Activated T-cell treated with anti-CD3 and anti-CD28 coated beads for 24 hours (primary cell): ENCODE measurements around the gene UTP15.

ENCODE experiments used
- DNase-seq: peaks from one replicate; pipeline ENCODE4 v3.0.0-alpha.2; 2020; ENCODE audit warnings: low read depth

The UTP15 gene

DNA sequence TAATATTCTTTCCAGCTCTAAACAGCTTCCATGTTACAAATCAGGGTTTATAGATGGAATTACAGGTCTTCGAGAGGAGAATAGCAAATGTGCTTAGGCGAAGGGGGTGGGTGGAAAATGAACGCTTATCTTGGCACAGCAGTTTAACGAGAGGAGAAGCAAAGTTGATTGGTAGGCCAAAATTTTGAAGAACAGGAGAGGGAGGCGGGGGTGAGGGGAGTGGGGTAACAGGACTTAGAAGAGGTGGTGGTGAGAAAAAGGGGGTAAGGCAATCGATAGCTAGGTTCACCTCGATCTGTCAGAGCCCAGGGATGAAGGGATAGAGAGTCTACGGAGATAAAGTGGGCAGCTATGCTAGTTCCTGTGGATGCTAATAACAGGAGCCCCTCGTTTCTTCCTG lies 868 bp upstream of the UTP15 start:
- no peak for DNase-seq

DNA sequence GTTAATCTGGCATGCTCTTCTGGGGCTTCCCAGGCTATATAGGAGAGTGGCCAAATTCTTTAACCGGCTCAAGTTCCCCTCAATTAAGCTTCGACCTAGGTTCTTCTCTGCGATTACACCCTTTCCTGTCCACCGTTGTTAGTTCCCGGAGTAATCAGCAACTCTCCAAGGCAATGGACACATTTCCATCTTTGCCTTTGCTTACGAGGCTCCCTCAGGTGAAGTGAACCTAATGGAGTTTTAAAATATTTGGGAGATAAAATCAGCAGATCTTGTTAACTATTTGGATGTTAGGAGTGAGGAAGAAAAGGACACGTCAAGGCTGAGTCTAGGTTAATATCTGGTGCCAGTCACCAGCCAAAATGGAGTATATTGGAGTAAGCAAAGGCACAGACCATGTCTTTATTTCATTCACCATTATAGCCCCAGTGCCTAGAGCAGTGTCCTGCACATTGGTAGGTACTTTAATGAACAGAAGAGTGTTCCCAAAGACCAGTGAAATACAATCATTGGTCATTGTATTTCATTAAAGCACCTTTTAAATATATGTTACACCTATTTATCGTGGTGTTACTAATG lies 515 bp downstream of the UTP15 start:
- no peak for DNase-seq

DNA sequence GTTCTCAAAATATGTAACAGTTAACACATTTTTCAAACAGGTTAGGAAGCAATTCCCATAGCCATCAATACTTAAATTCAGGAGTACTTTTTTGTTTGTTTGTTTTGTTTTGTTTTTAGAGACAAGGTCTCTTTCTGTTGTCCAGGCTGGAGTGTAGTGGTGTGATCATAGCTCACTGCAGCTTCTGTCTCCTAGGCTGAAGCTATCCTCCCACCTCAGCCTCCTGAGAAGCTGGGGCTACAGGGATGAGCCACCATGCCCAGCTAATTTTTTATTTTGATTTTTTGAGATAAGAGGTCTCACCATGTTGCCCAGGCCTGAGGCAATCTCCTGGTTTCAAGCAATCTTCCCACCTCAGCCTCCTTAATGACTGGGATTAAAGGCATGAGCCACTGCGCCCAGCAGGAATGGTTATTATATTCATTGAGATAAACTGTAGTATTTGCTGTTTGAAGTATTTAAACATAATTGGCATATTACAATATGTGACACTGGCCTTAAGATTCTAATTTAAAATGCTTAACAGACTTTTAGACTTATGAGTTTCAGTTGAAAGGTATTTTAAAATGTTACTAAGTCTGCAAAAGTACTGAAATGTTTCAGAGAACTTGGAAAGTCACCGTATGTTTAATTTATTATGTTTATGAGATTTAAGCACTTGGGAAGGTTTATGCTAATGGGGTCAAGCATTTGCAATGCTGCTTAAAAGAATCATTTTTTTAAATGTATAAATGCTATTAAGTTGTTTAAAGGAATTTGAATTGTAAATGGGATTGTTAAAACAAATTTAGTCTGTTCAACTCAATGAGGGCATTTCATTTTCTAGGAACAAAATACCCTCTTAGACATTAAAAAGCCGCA lies 17.0 kb downstream of the UTP15 start:
- no peak for DNase-seq

DNA sequence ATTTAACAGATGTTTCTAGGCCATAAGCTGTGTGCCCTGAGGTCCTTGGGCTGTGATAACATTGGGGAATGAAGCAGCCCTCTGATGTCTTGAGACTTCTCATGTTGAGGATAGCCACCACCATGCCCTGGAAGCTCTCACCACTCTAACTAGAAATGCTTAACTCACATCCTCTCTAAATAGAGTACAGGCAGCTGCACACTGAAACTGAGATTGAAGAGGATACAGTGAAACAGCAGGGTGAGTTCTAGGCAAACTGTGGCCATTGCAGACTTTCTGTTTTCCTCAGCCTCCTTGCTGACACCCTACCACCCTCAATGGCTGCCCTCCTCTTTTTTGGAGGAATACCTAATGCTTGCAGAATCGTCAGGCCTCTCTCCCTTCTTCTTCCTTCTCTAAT lies 22.4 kb downstream of the UTP15 start:
- no peak for DNase-seq

DNA sequence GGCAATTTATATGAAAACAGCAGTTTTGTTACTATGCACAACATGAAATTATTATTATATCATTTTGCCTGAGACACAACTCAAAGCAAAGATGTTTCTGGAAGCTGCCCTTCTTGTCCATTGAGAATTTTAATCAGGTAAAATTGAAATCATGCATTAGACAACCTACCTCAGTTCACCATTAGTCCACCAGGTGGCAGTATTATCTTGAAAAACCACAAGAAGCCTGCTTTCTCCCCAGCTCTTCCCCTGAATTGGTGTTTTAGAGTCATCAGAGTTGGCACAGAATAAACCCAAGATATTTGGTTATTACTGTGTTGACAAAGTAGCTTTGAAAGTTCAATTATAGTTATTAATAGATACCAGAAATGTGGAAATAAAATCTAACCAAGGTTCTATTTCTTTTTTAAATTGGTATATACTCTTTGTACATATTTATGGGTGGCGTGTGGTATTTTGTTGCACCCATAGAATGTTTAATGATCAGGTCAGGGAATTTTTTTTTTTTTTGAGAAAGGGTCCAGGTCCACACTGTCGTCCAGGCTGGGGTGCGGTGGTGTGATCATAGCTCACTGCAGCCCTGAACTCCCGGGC lies 25.7 kb downstream of the UTP15 start:
- peak; percentile 48 for DNase-seq

DNA sequence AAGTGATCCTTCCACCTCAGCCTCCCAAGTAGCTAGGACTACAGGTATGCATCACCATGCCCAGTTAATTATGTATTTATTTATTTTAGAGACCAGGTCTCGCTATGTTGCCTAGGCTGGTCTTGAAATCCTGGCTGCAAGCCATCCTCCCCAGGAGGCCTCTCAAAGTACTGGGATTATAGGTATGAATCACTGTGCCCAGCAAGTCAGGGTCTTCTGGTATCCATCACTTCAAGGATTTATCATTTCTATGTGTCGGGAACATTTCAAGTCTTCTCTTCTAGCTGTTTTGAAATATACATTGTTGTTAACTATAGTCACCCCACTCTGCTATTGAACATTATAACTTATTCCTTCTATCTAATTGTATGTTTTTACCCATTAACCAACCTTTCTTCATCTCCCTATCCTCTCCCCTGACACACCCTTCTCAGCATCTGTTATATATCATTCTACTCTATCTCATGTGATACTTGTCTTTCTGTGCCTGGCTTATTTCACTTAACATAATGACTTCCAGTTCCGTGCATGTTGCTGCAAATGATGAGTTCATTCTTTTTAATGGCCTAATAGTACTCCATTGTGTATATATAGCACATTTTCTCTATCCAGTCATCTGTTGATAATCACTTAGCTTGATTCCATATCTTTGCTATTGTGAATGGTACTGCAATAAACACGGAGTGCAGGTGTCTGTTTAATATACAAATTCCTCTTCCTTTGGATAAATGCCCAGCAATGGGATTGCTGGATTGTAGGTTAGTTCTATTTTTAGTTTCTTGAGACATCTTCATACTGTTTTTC lies 26.4 kb downstream of the UTP15 start:
- DNase-seq = no peak

DNA sequence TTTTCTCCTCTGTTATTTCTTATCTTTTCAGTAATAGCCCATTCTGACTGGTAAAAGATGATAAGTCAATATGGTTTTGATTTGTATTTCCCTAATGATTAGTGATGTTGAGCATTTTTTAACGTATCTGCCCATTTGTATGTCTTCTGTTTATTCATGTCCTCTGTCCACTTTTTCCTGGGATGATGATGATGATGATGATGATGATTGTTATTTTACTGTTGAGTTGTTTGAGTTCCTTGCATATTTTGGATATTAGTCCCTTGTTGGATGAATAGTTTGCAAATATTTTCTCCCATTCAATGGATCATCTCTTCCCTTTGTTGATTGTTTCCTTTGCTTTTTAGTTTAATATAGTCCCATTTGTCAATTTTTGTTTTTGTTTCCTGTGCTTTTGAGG lies 27.0 kb downstream of the UTP15 start:
- DNase-seq = no peak

DNA sequence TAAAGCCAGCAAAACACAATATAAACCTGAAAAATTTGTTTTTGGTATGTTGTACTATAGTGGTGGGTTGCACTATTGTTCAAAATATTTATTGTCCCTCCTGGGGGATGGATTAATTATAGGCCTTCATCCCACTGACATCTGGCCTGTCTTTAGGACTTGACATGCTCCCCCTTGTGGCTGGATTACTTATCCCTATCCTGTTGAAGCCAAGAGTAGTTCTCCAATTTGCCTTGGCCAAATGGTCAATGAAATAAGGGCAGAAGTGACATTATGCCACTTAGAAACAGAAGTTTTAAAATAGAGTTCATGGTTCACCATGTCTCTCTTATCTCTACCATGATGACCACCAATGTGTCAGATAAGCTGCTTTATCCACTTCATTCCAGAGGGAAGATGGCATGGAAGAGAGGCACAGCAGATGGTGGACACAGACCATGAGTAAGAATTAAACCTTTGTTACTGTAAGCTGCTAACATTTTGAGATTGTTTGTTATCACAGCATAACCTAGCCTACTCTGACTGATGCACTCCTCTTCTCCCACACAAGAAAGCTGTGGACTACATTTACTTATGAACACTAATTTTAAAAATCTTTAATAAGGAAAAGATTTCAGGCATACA lies 31.3 kb downstream of the UTP15 start:
- DNase-seq = peak; percentile 7

DNA sequence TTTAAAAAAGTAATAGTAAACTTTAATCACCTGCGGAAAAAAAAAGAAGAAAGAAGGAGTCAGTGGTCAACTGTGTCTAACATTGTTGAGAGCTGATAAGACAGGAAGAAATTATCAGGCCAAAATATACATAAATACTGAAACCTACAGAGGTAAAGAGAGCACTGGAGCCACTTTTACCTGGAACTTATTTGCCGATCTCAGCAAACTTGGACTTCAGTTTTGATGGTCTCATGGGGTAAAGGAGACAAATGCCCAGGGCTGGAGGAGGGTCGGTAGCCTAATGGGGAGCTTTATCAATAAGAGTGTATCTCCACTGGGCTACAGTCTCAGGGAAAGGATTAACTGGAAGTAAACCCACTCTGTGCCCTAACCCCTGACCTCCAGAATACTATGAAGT lies 33.8 kb downstream of the UTP15 start:
- no peak for DNase-seq

DNA sequence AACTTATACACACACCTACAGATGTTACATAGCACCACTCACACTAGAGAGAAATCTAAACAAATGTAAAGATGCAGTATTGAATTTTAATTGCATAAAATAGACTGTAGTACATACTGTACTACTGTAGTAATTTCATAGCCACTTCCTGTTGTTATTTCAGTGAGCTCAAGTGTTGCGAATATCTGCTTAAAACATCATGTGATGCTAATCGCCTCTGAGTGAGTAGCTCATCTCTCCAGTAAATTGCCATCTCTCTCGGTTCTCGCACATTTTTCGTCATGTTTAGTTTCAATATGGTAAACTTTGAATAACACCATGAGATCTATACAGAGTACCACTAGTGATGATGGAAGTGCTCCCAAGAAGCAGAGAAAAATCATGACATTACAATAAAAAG lies 38.5 kb downstream of the UTP15 start:
- no peak for DNase-seq

DNA sequence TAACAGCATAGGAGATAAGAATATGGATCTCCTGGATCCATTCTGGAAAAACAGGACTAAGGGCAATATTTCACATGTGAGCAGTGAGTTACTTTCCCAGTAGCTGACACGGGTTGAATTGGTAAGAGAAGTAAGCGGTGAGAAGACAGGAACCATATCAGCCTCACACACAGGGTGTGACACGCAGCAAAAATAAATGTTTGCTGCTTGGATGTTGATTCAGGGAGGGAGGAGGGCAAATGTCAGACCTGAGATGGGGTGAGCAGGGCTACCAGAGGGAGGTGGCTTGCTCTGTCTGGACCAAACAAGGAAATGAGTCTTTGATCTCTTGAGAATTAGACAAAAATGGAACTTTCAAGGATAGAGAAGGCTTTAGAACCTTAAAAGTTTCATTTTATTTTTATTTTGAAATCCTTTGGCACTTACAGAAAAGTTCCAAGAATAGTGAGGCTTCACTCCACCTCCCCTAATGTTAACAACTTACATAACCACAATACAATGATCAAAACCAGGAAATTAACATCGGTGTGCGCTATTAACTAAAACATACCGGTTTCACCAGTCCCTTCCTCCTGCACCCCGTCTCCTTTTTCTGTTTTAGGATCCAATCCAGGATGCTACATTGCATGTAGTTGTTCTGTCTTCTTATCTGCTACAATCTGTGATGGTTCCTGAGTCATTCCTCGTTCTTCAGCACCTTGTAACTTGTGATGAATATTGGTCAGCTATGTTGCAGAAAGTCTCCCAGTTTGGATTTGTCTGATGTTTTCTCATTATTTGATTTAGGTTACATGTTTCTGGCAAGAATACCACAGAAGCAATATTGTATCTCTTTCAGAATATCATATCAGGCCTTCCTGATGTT lies 39.9 kb downstream of the UTP15 start:
- DNase-seq = no peak

DNA sequence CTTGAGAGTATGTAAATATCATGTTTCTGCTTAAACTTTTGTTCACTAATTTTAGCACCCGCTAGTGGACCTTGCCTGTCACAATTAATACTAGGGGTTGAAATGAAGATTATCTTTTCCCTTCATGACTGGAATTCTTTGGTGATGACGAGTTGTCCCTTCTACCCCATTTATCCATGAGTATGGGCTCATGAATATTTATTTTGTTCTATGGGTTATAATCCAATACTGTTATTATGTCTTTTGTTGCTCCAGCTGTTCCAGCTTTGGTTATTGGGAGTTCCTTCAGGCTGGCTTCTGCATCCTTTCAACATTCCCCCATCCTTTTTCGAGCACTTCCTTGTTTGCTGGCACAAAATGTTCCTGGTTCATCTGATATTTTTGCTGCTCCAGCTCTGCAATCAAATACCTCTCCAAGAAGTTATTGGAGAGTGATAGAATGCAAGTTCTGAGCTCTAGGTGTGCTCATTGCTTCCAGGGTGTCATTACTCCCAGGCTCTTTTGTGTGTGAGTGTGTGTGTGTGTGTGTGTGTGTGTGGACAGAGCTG lies 40.7 kb downstream of the UTP15 start:
- no peak for DNase-seq

DNA sequence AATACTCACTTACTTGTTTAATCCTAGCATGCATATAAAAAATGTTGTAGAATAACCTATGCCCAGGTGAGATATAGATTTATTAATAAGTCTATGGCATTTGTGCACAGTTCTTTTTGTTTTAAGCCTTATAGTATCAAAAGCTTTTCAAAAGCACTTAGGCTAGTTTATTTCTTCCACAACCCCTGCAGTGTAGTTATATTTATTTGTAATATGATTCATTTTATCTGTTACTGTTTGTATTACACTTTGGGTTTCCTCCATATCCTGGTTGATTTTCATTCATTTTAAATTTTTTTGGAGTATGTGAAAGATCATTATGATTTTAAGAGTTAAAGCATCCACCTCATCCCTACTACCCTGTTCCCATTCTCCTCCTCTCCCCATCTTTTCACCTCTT lies 41.7 kb downstream of the UTP15 start:
- DNase-seq = no peak

DNA sequence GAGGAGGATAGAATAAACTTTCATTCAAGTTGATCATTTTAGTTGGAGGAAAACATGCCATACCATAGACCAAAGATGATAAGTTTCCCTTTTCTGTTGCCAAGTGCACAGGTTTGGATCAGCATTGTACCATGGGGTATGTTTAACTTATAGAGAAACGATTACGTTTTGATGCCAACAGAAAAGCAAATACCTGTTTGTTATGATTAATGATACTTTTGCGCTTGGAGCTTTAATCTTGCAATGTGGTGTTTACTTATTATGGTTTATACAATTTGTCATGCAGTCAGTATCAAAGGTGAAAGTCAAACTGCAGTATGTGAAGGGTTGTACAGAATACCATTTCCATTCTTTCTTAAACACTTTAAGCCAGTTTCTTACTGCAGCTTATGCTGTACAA lies 47.3 kb downstream of the UTP15 start:
- no peak for DNase-seq

DNA sequence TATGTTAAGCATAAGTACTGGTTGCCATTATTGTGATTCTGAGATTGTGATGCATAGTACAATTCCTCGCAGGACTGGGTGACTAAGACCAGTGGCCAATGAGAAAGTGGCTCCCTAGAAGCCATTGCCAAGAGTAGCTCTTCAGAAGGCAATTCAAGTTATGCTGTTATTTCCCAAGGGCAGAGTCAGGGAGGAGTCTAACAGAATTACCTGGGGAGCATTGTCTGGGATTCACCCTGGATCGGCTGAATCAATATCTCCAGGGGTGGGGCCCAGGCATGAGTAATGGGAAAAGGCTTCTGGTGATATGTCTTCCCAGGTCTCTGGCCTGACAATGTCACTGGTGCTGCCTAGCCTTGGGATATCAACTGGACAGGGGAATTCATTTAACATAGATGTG lies 49.5 kb downstream of the UTP15 start:
- DNase-seq = no peak

DNA sequence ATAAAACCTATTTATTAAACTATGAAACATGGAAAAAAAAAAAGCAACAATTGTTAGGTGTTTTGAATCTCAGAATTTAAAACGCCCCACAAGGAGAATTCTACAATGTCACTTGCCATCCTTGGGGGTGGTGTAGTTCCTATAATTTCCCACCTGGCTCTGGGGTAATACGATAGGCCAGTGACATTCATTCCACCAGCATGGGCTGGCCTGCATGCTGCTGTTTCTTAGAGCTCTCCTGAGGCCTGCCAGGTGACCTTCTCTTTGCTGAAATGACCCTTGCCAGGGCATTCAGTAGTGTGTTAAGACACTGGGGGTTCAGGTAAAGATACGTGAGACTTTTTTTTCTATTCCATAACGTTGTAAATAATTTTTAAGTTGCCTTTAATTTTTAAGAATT lies 50.4 kb downstream of the UTP15 start:
- DNase-seq = no peak

DNA sequence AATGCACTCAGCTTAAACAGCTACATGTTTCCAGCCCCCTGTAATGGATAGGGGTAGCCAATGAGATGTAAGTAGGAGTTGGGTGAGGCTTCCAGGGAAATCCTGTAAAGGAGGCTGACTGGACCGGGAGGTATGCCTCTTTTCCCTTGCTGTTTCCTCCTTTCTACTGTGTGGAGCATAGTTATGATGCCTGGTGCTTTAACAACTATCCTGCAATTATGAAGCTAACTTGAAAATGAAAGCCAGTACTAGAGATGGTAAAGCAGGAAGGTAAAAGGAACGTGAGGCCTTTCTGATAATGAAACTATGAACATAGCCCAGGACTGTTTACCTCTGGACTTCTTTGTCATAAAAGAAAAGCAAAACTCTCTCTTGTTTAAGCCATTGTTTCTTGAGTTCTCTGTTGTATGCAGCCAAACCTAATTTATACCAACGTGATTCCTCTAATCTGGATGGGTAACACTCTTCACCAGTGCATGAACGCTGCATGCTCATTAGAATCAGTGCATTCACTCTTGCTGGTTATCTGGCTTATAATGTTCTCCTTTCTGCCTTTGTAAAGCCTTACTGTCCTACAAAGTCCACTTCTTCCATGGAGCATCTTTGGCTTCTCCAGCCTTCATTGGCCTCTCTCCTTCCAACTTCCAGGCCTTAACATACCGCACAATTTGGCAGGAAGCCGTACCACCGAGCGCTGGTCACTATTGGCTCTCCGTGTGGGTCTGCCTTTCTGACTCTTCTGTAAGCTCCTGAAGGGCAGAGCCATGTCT lies 52.2 kb downstream of the UTP15 start:
- DNase-seq = no peak

DNA sequence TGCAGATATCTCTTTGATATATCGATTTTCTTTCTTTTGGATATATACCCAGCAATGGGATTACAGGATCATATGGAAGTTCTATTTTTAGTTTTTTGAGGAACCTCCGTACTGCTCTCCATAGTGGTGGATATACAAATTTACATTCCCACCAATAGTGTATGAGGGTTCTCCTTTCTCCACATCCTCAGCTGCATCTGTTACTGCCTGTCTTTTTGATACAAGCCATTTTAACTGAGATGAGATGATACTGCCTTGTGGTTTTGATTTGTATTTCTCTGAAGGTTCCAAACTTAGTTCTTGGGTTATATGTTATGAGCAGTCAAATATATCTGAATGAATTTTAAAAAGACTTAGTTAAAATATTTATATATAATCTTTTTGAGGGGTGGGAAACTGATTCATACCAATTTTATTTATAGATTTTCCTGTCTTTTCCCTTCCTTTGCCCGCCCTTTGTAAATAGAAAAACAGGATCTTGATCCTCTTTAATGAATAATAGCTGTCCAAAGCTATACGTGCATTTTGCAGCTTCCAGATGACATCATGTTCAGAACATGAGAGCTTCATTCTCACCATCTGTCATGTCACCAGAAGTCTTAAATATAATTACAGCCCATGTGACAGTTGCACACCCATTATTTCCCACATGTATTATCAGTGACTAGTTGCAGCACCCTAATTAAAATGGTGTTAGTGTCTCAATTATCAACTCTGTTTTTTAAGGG lies 54.2 kb downstream of the UTP15 start:
- DNase-seq = no peak

DNA sequence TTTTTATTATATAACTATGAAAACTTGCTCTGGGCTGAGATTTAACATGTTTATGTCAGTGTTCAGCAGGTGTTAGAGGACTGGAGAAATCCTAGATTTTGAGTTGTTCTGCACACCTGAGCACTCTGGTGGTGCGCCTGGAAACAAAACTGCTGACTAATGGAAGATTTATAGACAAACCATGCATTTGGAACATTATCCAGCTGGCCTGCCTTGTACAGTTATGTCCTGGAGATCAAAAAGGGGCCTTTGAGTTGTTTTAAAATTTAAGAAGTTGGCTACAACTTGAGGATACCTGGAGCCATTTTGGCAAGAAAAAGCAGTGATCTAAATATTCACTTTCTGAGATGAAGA lies 54.8 kb downstream of the UTP15 start:
- DNase-seq = no peak

DNA sequence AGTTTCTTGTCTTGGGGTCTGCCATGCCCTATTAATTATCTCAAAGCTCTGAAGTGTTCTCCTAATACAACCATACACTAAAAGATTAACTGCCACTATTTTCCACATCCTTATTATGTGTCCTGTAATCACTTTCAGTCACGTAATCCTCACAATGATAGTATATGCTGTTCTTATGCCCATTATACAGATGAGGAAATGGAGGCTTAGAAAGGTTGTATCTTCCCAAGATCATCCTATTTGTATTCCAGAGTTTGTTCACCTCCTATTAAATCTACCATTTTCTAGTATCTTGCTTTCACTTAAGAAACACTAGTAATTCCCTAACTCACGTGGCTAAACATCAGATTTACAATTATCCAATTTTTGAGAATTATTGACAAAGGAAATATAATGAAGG lies 57.5 kb downstream of the UTP15 start:
- DNase-seq = no peak
